HG03342 (cell line): Measurements from ENCODE around the gene ATP8B4.

Experiments used
- ATAC-seq: cut with Tn5 transposase; IDR thresholded peaks from one replicate; pipeline ENCODE4 v1.9.1; 2021; ENCODE audit warnings: mild to moderate bottlenecking, moderate library complexity; ENCODE audit not compliant: unreplicated experiment

ATP8B4 gene

DNA sequence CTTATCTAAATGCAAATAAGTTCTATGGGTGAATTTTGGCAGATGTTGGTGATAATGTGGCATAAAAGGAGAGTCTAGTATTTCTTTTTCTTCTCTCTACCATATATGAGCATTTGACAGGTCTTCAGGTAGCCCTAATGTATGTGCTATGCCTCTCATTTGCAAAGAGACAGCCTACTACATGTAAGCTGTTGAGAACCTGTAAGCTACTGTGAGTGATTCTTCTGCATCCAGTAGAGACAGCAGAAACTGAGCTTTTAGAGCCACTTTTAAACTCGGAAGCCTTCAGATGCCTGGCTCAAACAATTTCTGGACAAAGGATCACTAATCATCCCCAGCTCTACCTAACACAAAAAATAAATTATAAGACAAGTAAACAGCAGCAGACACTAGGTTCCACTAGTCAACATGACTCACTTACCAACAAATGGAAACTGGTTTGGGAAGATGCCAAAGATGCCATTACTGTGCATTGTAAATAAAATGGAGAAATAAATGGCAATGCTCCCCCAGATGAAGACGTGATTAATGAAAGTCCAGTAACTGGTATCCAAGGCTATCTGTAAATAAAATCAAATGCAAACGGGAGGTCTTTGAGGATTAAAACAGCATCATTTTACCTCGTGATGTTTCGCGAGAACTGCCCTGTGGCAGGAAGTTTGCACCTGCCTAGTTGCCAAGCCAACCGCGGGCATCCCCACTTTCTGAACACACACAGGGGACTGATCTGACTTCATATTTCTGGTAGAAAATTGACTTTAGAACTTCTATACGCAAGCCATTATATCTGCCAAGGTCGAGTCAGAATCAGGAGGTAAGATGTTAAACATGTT is 252.9 kb downstream of the ATP8B4 start:
- no peak for ATAC-seq

DNA sequence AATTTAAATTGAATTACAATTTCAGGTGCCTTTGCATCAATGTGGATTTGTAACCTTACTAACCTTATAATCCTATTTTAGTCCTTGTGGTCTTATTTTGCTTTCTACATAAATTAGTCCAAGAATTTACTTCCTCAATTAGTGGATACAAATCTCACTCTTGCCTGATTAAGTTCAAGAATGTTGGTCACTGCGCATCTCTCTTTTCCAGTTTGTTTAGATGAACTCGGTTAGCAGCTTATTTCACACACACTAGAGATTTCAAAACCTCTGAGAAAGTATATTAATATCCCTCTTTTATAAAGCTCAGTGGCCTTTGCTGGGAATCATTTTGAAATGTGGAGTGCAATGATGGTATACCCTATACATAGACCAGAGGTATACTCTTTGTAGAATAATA is 254.8 kb downstream of the ATP8B4 start:
- no peak for ATAC-seq

DNA sequence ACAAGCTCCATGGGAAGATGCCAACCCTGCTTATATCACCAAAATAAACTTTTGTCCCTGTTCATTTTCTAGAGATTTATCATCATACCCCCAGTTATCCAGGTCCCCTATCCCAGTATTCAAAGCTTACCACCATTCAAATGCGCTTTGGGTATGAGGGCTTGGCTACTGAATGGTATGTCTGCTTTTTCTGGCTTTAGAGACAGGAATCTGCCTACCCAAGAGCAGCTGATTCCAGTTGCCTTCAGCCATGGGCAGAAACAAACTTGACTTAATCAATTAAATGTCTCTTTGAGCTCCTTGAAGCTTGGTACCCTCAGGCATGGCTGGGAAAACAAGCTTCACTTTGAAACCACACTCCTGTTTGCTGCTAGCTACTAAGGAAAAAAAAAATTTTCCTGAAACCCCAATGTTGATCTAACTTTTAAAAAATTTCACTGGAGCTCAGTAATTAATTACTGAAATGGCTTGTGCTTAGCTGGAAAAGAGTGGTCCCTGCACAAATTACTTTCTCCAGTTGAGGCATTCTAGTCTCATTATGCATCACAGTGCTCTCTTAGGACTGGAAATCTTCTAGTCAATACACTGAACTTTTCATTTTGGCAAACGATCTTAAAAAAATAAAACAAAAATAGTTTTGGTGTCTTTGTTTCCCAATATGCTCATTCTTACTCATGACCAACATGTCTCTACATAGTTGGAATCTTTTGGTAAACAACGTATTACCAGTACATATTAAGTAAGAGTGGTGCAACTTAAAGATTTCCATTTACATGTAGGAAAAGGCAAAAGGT is 255.4 kb downstream of the ATP8B4 start:
- no peak for ATAC-seq

DNA sequence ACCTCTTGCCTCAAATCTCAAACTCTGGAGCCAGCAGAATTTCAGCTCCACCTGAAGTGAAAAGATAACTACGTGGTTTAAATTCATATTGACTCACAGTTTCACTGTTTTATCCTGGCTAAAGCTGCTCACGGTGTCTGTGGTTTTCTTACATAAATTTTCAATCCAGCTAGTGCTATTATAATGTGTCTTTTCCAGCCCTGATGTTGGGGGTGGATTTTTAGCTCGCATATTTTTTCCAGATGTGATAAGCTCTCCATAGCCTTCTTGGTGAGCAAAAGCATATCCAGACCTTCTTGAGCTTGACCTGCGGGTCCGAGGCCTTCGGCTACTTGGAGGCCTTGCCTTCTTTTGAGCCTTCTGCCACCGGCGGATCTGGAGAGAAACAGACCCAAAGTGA is 258.9 kb downstream of the ATP8B4 start:
- ATAC-seq, result no peak

DNA sequence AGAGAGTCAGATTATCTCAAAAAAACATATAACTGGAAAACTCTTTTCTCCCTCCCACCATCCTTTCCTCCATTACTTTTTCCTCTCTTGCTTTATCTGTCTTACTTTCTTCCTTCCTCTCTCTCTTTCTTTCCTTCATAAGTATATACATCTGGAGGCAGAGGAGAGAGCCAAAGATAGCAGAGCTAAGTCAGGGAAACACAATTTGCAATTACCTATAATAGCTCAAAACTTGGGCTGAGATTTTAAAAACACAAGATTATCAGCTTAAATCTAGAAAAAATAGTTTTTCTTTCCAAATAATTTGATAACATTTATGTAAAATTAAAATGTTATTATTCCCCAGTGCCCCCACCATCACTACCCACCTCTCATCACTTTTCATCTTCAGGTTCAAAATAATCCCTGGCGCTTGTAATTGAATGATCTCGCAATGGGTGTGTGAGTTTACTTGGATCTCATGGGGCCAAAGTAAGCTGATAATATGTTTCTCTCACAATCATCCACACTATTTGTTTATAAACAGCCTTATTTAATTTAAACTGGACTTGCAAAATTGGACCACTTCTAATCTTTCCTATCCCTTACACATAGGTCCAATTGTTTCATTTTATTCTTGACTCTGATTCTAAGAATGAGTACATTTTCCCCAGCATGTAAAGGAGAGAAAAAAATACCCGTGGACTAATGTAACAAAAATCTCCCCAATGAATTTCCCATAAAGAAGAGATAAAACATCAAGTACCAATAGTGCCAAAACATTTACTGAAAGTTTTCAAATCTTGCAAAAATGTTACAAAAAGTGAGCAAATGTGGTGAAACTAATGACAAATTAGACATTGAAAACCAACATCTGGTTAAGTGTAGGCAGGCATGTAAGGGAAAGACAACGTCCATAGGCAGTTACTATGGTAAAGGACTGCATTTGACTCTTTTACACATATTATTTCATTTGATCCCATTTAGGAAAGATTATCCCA is 261.2 kb downstream of the ATP8B4 start:
- no peak for ATAC-seq

DNA sequence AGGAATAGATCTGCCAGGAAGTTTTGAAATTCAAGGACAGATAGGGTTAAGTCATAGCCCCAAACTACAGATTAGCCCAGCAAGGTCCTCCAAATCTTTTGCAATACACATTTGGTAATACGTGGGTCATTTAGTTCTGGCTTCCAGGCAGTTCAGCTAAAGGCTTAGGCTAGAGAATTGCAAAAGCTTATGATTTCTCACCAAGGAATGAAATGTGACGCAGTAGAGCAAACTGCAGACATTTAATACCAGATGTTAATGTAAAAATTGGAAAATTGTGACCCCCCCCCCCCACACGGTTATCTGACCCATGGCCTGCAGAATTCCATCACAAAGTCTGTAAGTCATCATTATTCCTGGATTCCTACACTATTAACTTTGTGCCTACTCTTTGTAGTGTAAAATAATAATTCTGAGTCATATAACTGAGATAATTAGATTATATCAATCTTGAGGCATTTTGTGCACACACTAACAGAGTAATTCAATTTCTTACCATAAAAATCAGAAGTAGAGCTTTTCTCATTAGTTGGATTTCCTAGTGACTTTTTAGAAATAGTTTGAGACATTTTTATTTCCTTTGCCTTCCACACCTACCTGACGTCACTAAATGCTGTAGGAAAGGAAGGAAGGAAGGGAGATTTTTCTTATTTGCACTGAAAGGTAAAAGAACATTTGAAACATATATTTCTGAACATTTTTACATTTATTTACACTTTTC is 263.0 kb downstream of the ATP8B4 start:
- ATAC-seq, result no peak

DNA sequence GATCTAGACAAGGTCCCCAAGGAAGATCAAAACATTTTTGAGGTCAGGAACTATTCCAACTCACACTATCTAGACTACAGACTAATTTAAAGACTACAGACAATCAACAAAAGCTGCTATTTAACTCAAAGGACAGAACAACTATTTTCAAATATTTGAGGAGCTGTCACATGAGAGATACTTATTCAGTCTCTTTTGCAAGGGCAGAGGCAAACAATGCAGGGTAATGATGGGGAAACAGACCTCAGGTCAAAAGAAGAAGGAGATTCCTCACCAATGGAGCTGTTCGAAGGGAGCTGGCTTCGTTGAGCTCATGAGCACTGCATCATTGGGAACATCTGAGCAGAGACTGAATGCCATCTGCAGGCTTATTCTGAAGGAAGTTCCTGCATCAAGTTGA is 266.3 kb downstream of the ATP8B4 start:
- no peak for ATAC-seq

DNA sequence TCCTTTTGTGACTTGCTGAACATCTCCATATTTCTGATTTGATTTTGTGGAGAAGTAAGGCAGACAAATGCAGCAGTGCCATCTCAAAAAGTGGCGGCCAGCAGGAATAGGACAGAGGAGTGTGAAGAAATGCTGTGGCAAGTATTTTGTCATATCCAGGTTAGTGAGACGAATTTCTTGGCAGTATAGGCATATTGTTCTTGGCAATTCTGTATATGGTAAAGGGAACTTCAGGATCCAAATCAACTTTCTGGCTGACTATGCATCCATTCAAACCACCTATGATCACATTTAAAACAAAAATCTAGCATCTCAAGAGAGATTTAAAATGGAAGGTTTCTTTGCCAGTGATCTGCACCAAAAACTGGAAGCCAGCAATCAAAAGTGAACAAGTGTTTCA is 270.2 kb downstream of the ATP8B4 start:
- ATAC-seq, result no peak

DNA sequence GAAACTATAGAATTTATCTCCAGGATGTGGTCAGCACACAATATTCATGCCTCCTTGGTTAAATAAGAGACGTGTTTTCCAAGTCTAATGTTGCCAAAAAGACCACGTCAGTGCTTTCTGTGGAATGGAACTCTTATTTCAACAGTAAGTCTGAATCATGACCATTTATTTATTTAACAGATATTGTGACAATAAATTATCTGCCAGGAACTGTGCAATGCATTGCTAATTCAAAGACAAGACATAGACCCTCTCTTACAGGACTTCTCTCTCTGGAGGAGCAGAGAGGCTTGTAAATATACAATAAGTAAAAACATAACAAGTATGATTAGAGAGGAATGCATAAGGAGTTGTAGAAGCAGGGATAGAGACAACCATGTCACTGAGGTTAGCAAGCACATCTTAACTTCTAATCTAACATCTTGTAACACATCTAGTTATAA is 270.7 kb downstream of the ATP8B4 start:
- ATAC-seq, result no peak

DNA sequence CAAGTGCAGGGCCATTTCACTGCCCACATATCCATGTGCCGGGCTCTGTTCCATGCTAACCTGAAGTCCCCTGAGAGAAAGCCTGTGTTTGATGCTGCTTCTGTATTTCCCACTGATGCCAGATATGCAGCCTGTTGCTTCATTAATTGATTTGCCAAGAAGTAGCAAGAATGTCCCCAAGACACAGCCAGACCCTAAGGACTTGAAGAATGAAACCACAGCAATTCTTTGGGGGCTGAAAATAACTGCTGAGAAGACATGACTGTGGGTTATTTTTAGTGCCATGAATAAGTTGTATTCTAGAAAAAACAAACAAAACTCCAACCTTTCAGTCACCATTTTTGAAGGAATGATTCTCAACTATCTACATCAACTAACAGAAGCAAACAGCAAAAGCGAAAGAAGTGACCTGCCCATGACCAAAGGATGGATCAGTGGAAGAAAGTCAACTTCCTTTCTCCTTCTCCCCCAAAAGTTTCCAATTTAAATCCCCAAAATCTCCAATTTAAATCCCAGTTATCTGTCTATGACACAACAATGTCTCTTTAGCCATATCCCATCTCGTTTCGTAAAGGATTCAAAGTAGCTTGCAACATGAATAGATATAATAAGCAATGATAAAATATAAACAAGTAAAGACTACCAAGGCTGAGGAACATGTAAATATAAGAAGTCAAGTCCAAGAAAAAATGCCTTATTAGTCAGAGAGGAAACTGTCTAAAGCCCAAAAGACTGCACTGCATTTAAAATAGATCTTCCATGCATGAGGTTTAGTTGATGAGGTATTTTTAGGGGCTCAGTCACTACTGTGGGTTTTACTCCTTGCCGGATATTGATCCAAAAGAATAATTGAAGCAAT is 271.4 kb downstream of the ATP8B4 start:
- no peak for ATAC-seq

DNA sequence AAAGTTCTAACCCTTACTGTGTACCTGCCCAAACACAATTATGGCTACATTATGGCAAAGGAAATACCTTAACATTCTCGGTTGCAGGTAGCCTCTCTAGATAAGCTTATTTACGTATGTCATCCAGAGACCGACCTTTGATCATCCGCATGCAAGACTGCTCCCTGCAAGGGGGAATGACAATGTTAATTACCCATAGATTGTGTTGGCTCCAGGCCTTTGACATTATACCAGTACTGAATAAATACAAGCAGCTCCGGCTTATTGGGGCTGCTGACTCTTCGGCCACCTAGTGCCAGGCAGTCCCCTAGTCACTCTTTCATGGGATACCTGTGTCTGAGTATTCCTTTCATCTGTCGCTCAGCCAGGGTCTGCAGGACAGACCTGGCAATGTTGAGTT is 274.6 kb downstream of the ATP8B4 start:
- ATAC-seq, result no peak

DNA sequence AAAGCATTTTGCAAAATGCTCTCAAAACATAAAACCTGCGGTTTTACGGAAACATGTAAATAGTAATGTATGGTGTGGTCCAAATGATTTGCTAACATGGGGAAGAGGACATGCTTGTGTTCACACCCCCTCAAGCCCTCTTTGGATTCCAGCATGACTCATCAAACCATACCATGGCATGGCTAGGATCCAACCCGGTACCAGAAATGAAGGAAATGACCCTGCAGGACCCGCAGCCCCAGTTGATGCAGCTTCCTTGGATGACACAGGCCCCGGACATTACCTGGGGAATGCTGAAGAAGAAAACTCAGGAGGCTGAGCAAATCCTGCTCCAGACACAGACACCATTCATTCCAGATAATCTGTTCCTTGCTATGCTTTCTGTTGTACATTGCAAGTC is 275.3 kb downstream of the ATP8B4 start:
- no peak for ATAC-seq

DNA sequence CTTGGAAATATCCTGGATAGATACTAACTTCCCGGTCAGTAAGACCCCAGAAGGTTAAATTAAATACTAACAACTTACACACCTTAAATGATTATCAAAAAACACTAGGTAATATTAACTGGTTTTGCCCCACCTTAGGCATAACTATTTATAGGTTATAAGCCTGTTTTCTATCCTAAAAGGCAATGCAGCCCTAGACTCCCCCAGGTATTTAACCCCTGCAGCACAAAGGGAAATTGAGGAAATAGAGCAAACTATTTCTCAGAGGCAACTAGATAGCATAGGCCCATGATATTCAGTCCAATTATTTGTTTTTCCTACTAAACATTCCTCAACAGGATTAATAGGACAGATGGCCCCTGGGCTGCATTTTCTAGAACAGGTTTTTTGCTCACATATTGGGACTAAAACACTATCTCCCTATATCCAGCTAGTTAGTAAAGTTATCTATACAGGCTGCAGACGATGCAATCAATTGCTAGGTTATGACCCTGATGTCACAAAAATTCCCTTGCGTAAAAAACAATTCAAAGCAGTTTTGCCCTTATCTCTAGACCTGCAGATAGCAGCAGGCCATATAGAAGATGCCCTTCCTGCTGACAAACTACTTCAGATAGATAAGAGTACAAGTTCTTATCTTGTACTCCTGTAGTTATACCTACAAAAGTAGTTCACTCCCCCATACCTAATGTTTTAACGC is 276.9 kb downstream of the ATP8B4 start:
- ATAC-seq, result no peak

DNA sequence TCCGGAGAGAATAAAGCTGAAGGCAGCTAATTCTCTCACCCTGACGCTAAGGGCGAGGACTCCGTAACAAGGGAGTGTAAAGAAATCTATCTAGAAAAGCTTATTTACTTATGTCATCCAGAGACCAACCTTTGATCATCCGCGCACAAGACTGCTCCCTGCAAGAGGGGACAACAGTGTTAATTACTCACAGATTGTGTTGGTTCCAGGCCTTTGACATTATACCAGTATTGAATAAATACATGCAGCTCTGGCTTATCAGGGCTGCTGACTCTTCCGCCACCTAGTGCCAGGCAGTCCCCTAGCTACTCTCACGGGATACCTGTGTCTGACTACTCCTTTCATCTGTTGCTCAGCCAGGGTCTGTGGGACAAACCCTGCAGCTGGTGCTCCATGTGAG is 286.5 kb downstream of the ATP8B4 start:
- no peak for ATAC-seq

DNA sequence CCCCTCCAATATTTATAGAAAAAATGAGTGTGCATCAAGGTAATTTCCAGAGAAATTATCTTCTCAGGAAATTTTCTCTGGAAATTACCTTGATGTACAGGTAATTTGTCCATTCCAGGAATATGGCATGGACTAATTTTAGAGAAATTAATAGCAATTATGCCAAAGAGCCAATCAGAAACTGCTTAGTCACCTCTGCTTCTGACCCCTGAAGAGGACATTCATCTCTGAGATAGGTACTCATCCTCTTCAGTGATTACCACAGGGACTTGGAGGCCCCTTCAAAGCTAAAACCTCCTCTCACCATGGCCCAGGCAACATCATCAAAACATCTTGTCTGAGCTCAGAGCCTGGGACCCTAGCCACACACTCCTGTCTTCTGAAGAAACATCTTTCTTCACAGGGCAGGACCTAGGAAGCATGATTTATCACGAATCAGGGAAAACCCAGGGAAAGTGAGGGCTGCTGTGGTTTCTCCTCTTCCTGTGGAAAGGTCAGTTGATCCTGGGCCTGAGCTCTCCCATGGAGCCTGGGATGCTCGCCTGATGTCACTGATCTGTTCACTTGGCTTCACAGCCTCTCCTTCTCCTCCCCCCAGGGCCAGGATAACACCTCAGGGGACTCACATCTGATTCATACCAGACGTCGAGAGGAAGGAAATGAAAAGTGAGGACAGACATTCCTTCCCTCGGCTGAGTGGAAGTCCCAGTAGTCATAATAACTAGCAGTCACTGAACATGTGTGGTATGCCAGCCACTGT is 287.6 kb downstream of the ATP8B4 start:
- no peak for ATAC-seq

DNA sequence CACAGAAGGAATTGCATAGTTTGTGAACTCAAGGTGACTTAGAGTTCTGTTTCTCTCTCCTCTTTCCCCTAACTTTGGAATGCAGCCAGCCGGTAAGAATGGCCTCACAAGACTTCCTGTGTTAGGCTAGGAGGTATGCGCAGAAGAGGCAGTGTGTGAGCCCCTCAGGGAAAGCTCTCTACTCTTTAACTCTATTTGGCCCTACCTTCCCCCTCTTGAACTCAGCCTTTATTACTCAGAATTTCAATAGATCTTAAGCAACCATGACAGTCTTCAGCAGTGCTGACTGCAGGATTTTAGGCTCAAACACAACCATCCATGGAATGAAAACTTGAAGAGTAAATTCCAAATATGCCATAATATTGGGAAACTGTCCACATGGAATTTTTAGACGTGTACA is 288.6 kb downstream of the ATP8B4 start:
- no peak for ATAC-seq

DNA sequence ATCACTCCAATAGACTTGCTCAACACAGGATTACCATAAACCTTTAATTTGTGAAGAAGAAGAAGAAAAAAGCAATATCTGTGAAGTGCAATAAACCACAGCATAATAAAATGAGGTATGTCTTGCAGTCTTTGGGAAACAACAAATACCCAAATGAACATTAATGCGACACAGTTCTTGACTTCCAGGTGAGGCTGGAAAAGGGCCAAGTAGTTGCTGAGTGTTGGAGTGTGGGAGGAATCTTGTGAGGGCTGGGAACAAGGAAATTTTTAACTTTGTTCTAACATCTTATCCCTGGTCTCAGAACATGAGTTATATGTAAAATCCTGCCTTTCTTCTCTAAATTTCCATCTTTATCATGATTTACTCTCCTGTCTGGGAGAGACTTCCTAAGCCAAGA is 291.7 kb downstream of the ATP8B4 start:
- ATAC-seq, result no peak

DNA sequence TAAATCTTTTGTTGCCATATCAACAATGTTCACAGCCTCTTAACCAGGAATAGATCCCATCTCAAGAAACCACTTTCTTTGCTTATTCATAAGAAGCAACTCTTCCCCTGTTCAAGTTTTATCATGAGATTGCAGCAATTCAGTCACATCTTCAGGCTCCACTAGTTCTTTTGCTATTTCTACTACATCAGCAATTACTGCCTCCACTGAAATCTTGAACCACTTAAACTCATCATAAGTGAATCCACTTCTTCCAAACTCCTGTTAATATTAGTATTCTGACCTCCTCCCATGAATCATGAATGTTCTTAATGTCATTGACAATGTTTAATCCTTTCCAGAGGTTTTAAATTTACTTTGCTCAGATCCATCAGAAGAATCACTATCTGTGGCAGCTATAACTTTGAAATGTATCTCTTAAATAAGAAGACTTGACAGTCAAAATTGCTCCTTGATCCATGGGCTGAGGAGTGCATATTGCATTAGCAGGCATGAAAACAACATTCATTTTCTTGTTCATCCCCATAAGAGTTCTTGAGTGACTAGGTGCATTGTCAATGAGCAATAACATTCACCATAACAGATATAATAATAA is 292.3 kb downstream of the ATP8B4 start:
- no peak for ATAC-seq
